ENCODE data around the gene GPR61.

GPR61 gene

GRCh38 chr1:109534307-109534858, 5.3 kb upstream of the GPR61 start:
- no peak overlapping the region for H3K27ac ChIP-seq (replicated peaks; ENCODE audit: low read length)

GRCh38 chr1:109535481-109535880, 4.2 kb upstream of the GPR61 start:
- H2AFZ ChIP-seq (ENCODE audit: low read length), result peak overlapping the region; percentile 12
- WGBS, 2 donors (ENCODE audit: extremely low coverage in 2 of 2, insufficient read length in 2 of 2, insufficient replicate concordance in 1 of 2), result no CpG with 5 or more reads among the region's 4 CpGs
- no peak overlapping the region for H2BK5ac ChIP-seq (ENCODE audit: low read length)
- H2BK120ac ChIP-seq (ENCODE audit: low read depth, low read length), result no peak overlapping the region
- H3K4ac ChIP-seq (ENCODE audit: low read length), result no peak overlapping the region
- no peaks in the 10 kb centered on the region for H3K9me3 ChIP-seq (replicated peaks in 1 of 2; ENCODE audit: control insufficient read depth in 2 of 2, insufficient read depth in 1 of 2, low read depth in 1 of 2, low read length in 2 of 2)
- no peaks in the 10 kb centered on the region for H3K79me1 ChIP-seq (ENCODE audit: low read depth, low read length)
- no peak overlapping the region for H3K23ac ChIP-seq (ENCODE audit: low read depth, low read length, poor library complexity)
- H3K27ac ChIP-seq (replicated peaks; ENCODE audit: low read length), result no peak overlapping the region
- no peak overlapping the region for H3K18ac ChIP-seq (ENCODE audit: low read length)
- H3K14ac ChIP-seq (ENCODE audit: low read length), result no peak overlapping the region
- peaks cover 6 to 11% of the 10 kb centered on the region in 2 donors for H3K4me1 ChIP-seq (ENCODE audit: control insufficient read depth in 2 of 2, insufficient read depth in 1 of 2, low read depth in 1 of 2, low read length in 2 of 2)
- no peak overlapping the region for H3K4me2 ChIP-seq (ENCODE audit: insufficient read depth, low read length, poor library complexity, severe bottlenecking)
- H3K36me3 ChIP-seq (replicated peaks in 1 of 2; ENCODE audit: control insufficient read depth in 2 of 2, insufficient read depth in 2 of 2, low read length in 2 of 2), result no peaks in the 10 kb centered on the region
- H3K27me3 ChIP-seq (ENCODE audit: control insufficient read depth in 3 of 3, insufficient read depth in 3 of 3, low read depth in 1 of 3, low read length in 3 of 3), result peaks cover 0 to 47% (median 0%) of the 10 kb centered on the region in 3 experiments
- no peak for DNase-seq (ENCODE audit: low spot score)
- no peak overlapping the region for H4K91ac ChIP-seq (ENCODE audit: low read depth, low read length, poor library complexity)
- no peak overlapping the region for H4K8ac ChIP-seq (ENCODE audit: low read depth, low read length)
- no peak overlapping the region for H2BK15ac ChIP-seq (ENCODE audit: low read length)
- no peak overlapping the region for H3K4me3 ChIP-seq (ENCODE audit: low read length in 2 of 2)
- no peak overlapping the region for H3K9ac ChIP-seq (ENCODE audit: low read depth, low read length, poor library complexity)
- H2BK12ac ChIP-seq (ENCODE audit: low read length), result no peak overlapping the region
- no peak overlapping the region for H2AK5ac ChIP-seq (ENCODE audit: low read depth, low read length)

More at GRCh38 chr1:109534307-109534858, 5.3 kb upstream of the GPR61 start:
- no peaks in the 10 kb centered on the region for H3K36me3 ChIP-seq (replicated peaks in 1 of 2; ENCODE audit: control insufficient read depth in 2 of 2, insufficient read depth in 2 of 2, low read length in 2 of 2)
- H3K27me3 ChIP-seq (ENCODE audit: control insufficient read depth in 3 of 3, insufficient read depth in 3 of 3, low read depth in 1 of 3, low read length in 3 of 3), result peaks cover 0 to 48% (median 0%) of the 10 kb centered on the region in 3 experiments
- no peak overlapping the region for H3K4me3 ChIP-seq (ENCODE audit: low read length in 2 of 2)
- DNase-seq (ENCODE audit: low spot score), result no peak
- H4K8ac ChIP-seq (ENCODE audit: low read depth, low read length), result no peak overlapping the region
- no peak overlapping the region for H3K9ac ChIP-seq (ENCODE audit: low read depth, low read length, poor library complexity)
- H3K79me1 ChIP-seq (ENCODE audit: low read depth, low read length), result no peaks in the 10 kb centered on the region
- H3K4me1 ChIP-seq (ENCODE audit: control insufficient read depth in 2 of 2, insufficient read depth in 1 of 2, low read depth in 1 of 2, low read length in 2 of 2), result peaks cover 11 to 12% of the 10 kb centered on the region in 2 donors
- H2AFZ ChIP-seq (ENCODE audit: low read length), result no peak overlapping the region
- no peak overlapping the region for H2BK120ac ChIP-seq (ENCODE audit: low read depth, low read length)
- no peak overlapping the region for H2BK5ac ChIP-seq (ENCODE audit: low read length)
- H2BK12ac ChIP-seq (ENCODE audit: low read length), result no peak overlapping the region
- no peak overlapping the region for H2BK15ac ChIP-seq (ENCODE audit: low read length)
- no peak overlapping the region for H3K23ac ChIP-seq (ENCODE audit: low read depth, low read length, poor library complexity)
- H3K9me3 ChIP-seq (replicated peaks in 1 of 2; ENCODE audit: control insufficient read depth in 2 of 2, insufficient read depth in 1 of 2, low read depth in 1 of 2, low read length in 2 of 2), result no peaks in the 10 kb centered on the region
- H3K14ac ChIP-seq (ENCODE audit: low read length), result no peak overlapping the region
- H3K4me2 ChIP-seq (ENCODE audit: insufficient read depth, low read length, poor library complexity, severe bottlenecking), result no peak overlapping the region
- H3K18ac ChIP-seq (ENCODE audit: low read length), result no peak overlapping the region
- no CpG with 5 or more reads among the region's 1 CpG for WGBS, 2 donors (ENCODE audit: extremely low coverage in 2 of 2, insufficient read length in 2 of 2, insufficient replicate concordance in 1 of 2)
- H2AK5ac ChIP-seq (ENCODE audit: low read depth, low read length), result no peak overlapping the region
- no peak overlapping the region for H3K4ac ChIP-seq (ENCODE audit: low read length)
- H4K91ac ChIP-seq (ENCODE audit: low read depth, low read length, poor library complexity), result no peak overlapping the region

GRCh38 chr1:109535971-109536491, 3.6 kb upstream of the GPR61 start:
- no peak overlapping the region for H2BK12ac ChIP-seq (ENCODE audit: low read length)
- no peaks in the 10 kb centered on the region for H3K79me1 ChIP-seq (ENCODE audit: low read depth, low read length)
- H2AK5ac ChIP-seq (ENCODE audit: low read depth, low read length), result no peak overlapping the region
- peaks cover 6 to 11% of the 10 kb centered on the region in 2 donors for H3K4me1 ChIP-seq (ENCODE audit: control insufficient read depth in 2 of 2, insufficient read depth in 1 of 2, low read depth in 1 of 2, low read length in 2 of 2)
- no peak overlapping the region for H3K23ac ChIP-seq (ENCODE audit: low read depth, low read length, poor library complexity)
- no CpG with 5 or more reads among the region's 5 CpGs for WGBS, 2 donors (ENCODE audit: extremely low coverage in 2 of 2, insufficient read length in 2 of 2, insufficient replicate concordance in 1 of 2)
- H4K8ac ChIP-seq (ENCODE audit: low read depth, low read length), result no peak overlapping the region
- no peak overlapping the region for H3K9ac ChIP-seq (ENCODE audit: low read depth, low read length, poor library complexity)
- no peak overlapping the region for H3K18ac ChIP-seq (ENCODE audit: low read length)
- DNase-seq (ENCODE audit: low spot score), result no peak
- H3K4ac ChIP-seq (ENCODE audit: low read length), result no peak overlapping the region
- no peaks in the 10 kb centered on the region for H3K9me3 ChIP-seq (replicated peaks in 1 of 2; ENCODE audit: control insufficient read depth in 2 of 2, insufficient read depth in 1 of 2, low read depth in 1 of 2, low read length in 2 of 2)
- H2BK15ac ChIP-seq (ENCODE audit: low read length), result peak overlapping the region; percentile 9
- H3K4me2 ChIP-seq (ENCODE audit: insufficient read depth, low read length, poor library complexity, severe bottlenecking), result no peak overlapping the region
- no peak overlapping the region for H2BK120ac ChIP-seq (ENCODE audit: low read depth, low read length)
- no peak overlapping the region for H3K14ac ChIP-seq (ENCODE audit: low read length)
- no peak overlapping the region for H4K91ac ChIP-seq (ENCODE audit: low read depth, low read length, poor library complexity)
- H3K27me3 ChIP-seq (ENCODE audit: control insufficient read depth in 3 of 3, insufficient read depth in 3 of 3, low read depth in 1 of 3, low read length in 3 of 3), result peaks cover 0 to 47% (median 0%) of the 10 kb centered on the region in 3 experiments
- no peak overlapping the region for H3K27ac ChIP-seq (replicated peaks; ENCODE audit: low read length)
- H2BK5ac ChIP-seq (ENCODE audit: low read length), result no peak overlapping the region
- no peaks in the 10 kb centered on the region for H3K36me3 ChIP-seq (replicated peaks in 1 of 2; ENCODE audit: control insufficient read depth in 2 of 2, insufficient read depth in 2 of 2, low read length in 2 of 2)
- peak overlapping the region; percentile 12 for H2AFZ ChIP-seq (ENCODE audit: low read length)
- no peak overlapping the region for H3K4me3 ChIP-seq (ENCODE audit: low read length in 2 of 2)

- Histone ChIP-seq H3K4me3 (ENCODE audit: low read length in 2 of 2) (no peak overlapping the region), H3K79me1 (ENCODE audit: low read depth, low read length) (no peaks in the 10 kb centered on the region), H3K27ac (replicated peaks; ENCODE audit: low read length) (no peak overlapping the region), H2BK15ac (ENCODE audit: low read length) (no peak overlapping the region), H3K27me3 (ENCODE audit: control insufficient read depth in 3 of 3, insufficient read depth in 3 of 3, low read depth in 1 of 3, low read length in 3 of 3) (peaks cover 0 to 45% (median 0%) of the 10 kb centered on the region in 3 experiments), H3K9me3 (replicated peaks in 1 of 2; ENCODE audit: control insufficient read depth in 2 of 2, insufficient read depth in 1 of 2, low read depth in 1 of 2, low read length in 2 of 2) (no peaks in the 10 kb centered on the region), H4K8ac (ENCODE audit: low read depth, low read length) (no peak overlapping the region), H3K9ac (ENCODE audit: low read depth, low read length, poor library complexity) (no peak overlapping the region), H3K23ac (ENCODE audit: low read depth, low read length, poor library complexity) (no peak overlapping the region), H2AFZ (ENCODE audit: low read length) (no peak overlapping the region), H2AK5ac (ENCODE audit: low read depth, low read length) (no peak overlapping the region), H2BK120ac (ENCODE audit: low read depth, low read length) (no peak overlapping the region), H2BK12ac (ENCODE audit: low read length) (no peak overlapping the region), H2BK5ac (ENCODE audit: low read length) (no peak overlapping the region), H3K18ac (ENCODE audit: low read length) (no peak overlapping the region), H3K36me3 (replicated peaks in 1 of 2; ENCODE audit: control insufficient read depth in 2 of 2, insufficient read depth in 2 of 2, low read length in 2 of 2) (no peaks in the 10 kb centered on the region), H3K4ac (ENCODE audit: low read length) (no peak overlapping the region), H3K4me2 (ENCODE audit: insufficient read depth, low read length, poor library complexity, severe bottlenecking) (no peak overlapping the region), H4K91ac (ENCODE audit: low read depth, low read length, poor library complexity) (no peak overlapping the region), H3K14ac (ENCODE audit: low read length) (no peak overlapping the region), H3K4me1 (ENCODE audit: control insufficient read depth in 2 of 2, insufficient read depth in 1 of 2, low read depth in 1 of 2, low read length in 2 of 2) (peaks cover 3 to 6% of the 10 kb centered on the region in 2 donors)
- no CpG with 5 or more reads among the region's 9 CpGs for WGBS, 2 donors (ENCODE audit: extremely low coverage in 2 of 2, insufficient read length in 2 of 2, insufficient replicate concordance in 1 of 2)
- no peak for DNase-seq (ENCODE audit: low spot score)
Measured at GRCh38 chr1:109537450-109538178, 2.1 kb upstream of the GPR61 start.
